Adrenal gland (tissue), 5 donors: ENCODE measurements around the gene MYH11.

Experiments used
- POLR2A ChIP-seq, 2 donors: fragments of 450-650 bp; IDR thresholded peaks; one replicate each; pipeline ENCODE4 v1.6.1; 2017; ENCODE audit warnings: antibody characterized with exemption in 2 of 2, mild to moderate bottlenecking in 2 of 2, moderate library complexity in 1 of 2
- TF ChIP-seq, protein P1 (sequence below), 6 experiments: fragments of 450-650 bp in 4 of 6; fragments of 200-600 bp in 2 of 6; sonication (generic) in 1 of 6; IDR thresholded peaks; 1 replicate in 5 of 6; 2 replicates in 1 of 6; pipeline versions ENCODE4 v1.5.1 to v1.8.0; 2016 to 2021; ENCODE audit warnings: antibody characterized with exemption in 6 of 6, mild to moderate bottlenecking in 2 of 6, moderate library complexity in 1 of 6
- donor health status: DM: no; HTN: no; CAD: no.

DNA sequence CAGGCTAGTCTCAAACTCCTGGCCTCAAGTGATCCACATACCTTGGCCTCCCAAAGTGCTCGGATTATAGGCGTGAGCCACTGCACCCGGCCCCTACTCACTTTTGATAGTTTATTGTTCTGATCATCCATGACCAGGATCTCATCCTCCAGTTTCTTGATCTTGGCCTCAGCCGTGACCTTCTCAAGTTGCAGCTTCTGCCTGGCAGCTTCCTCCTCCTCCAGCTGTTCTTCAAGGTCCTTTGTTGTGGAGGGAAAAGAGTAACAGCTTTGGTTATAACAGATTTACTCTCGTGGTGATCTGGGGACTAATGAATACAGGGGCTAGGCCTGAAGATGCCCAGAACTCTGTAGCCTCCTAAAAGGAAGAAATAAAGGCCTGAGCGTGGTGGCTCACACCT, 116.9 kb downstream of the MYH11 start:
- TF ChIP-seq, protein P1, sequence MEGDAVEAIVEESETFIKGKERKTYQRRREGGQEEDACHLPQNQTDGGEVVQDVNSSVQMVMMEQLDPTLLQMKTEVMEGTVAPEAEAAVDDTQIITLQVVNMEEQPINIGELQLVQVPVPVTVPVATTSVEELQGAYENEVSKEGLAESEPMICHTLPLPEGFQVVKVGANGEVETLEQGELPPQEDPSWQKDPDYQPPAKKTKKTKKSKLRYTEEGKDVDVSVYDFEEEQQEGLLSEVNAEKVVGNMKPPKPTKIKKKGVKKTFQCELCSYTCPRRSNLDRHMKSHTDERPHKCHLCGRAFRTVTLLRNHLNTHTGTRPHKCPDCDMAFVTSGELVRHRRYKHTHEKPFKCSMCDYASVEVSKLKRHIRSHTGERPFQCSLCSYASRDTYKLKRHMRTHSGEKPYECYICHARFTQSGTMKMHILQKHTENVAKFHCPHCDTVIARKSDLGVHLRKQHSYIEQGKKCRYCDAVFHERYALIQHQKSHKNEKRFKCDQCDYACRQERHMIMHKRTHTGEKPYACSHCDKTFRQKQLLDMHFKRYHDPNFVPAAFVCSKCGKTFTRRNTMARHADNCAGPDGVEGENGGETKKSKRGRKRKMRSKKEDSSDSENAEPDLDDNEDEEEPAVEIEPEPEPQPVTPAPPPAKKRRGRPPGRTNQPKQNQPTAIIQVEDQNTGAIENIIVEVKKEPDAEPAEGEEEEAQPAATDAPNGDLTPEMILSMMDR (IDR thresholded peaks at IDR 0.05): no peak
- no peak for TF ChIP-seq POLR2A (IDR thresholded peaks at IDR 0.05)
